GM19328 (cell line): ENCODE results near the gene OR2A7.
"Not testable (repeated sequence)": the region's sequence is repeated elsewhere in the genome, so short reads cannot be mapped to it uniquely, and the experiment has no call there.

Experiments
- ATAC-seq: cut with Tn5 transposase; IDR thresholded peaks from one replicate; pipeline ENCODE4 v1.9.1; 2021; ENCODE audit warnings: mild to moderate bottlenecking, moderate library complexity; ENCODE audit not compliant: unreplicated experiment

Gene OR2A7

DNA sequence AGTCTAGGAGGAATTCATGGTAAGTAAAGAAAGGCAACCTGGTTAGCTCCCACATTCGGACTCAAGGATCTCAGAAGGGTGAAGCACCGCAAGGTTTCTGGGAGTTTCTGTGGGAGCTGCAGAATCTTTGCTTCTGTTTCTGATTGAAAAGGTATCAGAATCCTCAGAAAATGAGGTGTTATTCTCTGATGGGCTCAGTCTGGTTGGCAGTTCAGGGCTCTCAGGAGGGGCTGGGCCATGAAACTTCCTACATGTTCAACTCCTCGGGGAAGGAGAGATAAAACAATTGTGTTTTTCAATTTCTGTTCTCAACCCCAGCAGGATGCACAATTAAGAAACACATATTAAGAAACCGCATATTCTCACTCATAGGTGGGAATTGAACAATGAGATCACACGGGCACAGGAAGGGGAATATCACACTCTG is 9.1 kb downstream of the OR2A7 start:
- ATAC-seq = no peak

DNA sequence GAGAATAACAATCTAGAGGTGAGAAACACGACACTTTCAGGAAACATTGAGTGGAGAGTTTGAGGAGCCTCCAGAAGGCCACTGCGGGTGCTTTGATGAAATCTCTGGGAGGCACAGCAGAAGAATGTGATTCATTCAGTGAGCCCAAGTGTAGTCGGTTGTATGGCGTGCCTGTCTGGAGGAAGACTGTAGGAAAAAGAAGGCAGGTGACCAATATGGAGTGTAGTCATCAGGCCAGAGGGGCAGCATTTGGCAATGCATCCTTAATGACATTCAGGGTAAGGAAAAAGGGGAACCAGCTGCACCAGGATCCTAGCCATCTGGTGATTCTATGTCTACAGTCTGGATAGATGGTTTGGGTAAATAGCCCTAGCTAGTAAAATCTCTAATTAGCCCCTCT is 12.3 kb downstream of the OR2A7 start:
- not testable (repeated sequence) for ATAC-seq

DNA sequence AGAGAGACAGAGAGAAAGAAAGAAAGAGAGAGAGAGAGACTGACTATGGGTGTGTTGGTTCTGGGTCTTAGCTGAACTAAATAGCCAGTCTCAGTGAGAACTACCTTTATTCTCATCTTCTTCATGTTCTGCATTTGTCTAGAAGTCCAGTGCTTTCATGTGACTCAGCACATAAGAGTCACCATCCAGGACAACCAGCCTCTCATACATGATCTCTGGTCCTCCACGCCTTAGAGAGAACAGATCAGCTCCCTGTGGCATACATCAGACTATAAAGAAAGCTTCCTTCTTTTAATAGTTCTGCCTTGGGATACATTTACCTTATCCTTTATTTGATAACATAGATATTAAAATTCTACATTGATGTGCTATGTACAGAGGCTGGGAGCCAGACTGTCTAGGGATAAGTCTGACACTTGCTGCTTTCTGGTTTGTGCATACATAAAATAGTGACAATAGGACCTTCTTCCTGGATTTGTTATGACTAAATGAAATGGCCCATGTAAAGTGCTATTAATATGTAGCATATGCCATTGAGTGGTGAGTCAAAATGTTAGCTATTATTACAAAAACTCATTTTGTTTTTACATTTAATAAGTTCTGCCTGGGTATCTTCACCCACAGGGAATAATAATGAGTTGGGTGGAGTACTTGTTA is 16.8 kb downstream of the OR2A7 start:
- ATAC-seq = not testable (repeated sequence)

DNA sequence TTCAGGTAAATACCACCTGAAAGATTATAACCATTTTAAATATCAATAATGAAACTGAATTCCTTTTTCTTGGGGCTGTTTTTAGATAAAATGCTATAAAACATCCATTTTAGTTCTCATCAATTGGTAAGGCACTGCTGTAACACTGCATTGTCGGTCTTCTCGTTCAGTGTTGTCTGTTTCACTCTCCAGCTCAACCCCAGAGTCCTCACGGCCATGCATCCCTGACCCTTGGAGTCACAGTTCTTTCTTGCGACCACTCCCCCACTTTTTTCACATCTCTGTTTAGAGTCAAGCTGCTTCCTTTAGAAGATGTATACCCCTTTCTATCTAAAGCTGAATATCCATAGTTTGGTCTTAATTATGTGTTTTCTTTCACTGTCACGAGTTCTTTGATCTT is 17.6 kb downstream of the OR2A7 start:
- ATAC-seq = not testable (repeated sequence)

DNA sequence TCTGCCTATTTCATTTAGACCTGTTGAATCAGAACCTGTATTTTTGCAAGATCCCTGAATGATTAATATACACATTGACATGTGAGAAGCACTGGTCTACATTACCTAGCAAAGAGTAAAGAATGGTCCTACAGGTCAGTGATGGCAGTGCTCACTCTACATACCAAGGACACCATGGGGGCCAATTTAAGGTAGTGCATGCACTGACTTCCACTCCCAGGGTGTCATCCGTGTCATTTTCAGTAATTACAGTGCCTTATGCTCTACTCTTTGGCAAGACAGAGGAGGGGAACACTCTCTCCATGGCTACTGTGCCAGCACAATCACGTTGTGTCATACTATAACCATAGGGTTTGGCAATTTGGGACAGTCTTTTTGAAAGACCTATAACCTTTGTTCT is 19.2 kb downstream of the OR2A7 start:
- ATAC-seq = not testable (repeated sequence)

DNA sequence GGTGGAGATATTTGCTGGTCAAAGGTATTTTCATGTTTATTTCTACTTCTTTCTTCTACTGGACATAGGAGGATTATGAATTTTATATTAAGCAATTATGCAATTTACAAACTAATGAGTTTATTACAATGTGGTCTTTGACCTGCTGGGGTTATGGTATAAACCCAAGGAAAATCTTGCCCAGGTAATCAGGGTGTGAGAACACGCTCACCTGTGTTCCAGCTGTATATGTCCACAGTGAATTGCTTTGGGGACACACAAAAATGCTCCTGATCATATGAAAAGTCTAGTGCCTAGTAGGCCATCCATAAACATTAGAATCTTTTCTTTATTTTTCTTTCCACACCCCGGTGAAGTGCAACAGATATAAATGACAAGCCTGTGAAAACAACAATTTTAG is 25.2 kb downstream of the OR2A7 start, which contains the start of gene OR2A42:
OR2A42 (minus strand) TSS at position 241 of the 400 bp plus-strand sequence. CDS start 6,762 bp downstream, outside the sequence.
- not testable (repeated sequence) for ATAC-seq

DNA sequence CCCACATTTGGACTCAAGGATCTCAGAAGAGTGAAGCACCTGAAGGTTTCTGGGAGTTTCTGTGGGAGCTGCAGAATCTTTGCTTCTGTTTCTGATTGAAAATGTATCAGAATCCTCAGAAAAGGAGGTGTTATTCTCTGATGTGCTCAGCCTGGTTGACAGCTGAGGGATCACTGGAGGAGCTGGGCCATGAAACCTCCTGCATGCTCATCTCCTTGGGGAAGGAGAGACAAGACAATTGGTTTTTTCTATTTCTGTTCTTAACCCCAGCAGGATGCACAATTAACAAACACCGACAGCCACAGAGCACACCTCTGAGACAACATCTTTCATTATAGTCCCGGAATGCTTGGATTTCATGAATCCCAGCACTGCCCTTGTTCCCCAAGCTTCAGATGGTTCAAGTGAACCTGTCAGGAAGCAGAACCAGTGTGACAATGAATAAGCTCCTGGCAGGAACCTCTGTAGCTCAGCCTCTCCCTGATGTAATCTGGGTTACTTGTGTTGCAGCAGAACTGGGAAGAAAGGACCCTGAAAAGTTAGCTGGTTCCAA is 26.0 kb downstream of the OR2A7 start:
- ATAC-seq = not testable (repeated sequence)

DNA sequence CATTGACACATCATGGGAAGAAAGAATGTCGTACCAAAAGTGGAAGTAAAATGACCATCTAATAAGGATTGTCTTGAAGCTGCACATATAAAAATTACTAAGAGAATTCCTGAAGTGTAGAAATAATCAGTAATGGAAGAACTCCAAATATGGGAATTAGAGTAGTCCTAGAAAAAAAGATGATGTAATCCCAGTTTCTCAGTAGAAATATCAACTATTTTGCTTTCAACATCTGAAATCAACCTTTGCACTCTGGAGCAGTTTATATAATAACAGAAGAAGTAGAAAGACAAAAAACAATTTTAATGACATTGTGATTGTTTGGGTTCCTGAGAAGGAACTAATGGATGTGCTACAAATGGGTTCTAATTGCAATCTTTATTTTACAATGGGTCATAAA is 31.6 kb downstream of the OR2A7 start:
- not testable (repeated sequence) for ATAC-seq

DNA sequence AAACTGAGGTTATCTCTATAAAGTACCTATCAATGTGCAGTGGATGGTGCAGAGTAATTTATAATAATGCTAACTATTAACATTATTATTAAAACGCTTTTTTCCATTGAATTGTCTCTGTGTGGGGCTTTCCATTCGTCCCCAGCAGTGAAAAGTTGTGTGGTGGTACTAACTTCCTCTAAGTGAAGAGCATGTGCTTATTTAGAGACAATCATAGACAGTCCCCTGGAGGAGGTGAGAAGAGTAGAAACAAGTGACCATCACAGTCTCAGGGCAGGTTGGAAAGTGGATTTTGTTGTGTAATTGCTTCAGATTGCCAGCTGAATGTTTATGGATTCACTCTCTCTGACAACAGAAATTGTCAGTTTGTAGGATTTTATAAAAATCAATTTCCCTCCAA is 33.6 kb downstream of the OR2A7 start:
- ATAC-seq = not testable (repeated sequence)

DNA sequence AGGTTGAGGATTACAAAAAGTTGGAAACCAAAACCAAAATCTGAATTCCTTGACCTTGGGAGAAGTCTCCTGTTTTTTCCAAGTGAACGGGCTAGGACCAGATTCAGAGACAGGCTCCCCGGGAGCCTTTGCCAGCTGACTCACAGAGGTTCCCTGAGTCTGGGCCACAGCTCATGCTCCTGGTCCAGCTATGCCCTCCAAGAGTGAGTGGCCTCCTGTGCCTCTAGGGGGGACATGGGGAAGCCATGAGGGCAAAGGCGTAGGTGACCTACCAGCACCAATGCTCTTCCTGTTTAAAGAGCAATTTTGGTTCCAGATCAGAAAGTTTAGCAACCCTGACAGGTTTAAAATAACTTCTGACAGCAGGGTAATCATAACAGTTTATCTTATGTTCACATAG is 35.8 kb downstream of the OR2A7 start:
- ATAC-seq = not testable (repeated sequence)

DNA sequence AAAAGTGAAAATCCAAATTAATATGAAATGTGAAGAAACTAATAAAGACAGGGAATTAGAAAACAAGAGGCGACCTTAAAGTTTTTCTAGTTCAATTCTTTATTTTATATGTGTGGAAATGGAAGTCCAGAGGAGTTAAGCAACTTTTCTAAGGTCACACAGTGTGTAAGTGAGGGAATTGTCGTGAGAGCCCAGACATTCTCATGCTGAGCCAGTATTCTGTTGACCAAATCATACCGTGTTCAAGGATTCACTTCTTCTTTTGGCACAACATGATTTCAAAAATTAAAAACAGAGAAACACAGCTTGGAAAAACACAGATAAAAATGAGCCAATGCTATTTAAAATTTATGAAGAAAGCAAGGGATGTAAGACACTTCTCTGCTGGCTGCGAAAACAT is 37.7 kb downstream of the OR2A7 start:
- not testable (repeated sequence) for ATAC-seq

DNA sequence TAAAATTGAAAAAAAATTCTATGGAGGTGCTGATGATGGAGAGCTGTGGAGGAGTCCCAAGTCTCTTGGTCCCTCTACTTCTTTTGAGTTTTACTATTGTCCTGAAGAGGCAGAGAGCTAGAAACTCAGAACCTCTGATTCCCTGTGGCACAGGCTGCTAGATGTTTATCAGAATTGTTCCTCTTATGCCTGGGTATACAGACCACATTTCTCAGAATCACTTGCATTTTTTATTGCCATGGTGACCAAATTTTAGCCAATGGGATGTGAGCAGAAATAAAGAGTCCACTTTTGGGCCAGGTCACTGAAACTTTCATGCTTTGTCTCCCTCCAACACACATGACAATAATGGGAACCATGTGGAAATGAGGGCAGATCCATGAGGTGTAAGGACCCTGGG is 40.9 kb downstream of the OR2A7 start:
- ATAC-seq = not testable (repeated sequence)

DNA sequence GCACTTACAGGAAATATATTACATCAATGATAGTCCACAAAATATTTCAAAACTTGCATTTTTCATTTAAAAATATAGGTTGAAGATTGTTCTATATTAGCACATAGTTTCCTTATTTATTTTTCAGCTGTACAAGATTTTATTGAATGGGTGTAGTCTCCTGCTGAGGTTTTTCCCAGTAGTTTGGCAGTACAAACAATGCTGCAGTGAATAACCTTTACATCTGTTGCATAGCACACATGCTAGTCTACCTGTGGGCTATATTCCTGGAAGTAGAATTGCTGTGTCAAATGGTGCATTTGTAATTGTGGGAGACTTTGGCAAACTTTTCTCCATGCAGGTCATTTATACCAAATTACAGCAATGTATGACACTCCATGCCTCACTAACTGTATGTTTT is 44.1 kb downstream of the OR2A7 start:
- ATAC-seq = not testable (repeated sequence)

DNA sequence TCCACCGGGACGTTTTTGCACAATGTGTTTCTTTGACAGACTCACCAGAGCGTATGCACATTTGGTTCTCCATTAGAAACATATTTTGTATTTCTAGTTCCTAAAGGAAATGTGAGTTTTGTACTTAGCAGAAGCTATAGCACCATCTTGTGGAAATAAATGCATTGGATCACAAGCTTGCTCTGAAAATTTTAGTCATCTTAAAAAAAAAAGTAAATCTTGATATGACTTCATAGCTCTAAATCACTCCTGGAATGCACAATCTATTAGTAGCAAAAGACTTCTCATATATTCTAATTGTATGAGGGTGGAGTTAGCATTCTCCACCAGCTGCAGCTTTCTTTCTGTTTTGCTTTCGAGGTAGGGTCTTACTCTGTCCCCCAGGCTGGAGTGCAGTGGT is 45.4 kb downstream of the OR2A7 start:
- ATAC-seq = not testable (repeated sequence)

DNA sequence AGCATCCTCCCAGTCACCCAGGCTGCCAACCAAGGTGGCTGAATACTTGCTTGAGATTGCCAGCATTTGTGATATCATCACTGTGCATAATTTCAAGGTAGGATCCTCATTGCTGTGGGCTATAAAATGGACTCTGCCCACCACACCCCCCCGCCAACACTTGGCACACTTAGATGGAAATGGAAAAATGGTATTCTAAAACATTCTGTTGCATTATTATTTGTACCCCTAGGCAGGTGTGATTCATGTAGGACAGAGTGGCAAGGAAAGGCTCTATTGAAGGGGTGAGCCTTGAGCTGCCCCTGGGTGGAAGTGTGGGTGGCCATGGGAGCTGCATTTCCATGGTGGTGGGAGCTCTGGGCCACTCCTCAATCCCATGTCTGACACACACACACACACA is 46.0 kb downstream of the OR2A7 start:
- ATAC-seq = not testable (repeated sequence)

DNA sequence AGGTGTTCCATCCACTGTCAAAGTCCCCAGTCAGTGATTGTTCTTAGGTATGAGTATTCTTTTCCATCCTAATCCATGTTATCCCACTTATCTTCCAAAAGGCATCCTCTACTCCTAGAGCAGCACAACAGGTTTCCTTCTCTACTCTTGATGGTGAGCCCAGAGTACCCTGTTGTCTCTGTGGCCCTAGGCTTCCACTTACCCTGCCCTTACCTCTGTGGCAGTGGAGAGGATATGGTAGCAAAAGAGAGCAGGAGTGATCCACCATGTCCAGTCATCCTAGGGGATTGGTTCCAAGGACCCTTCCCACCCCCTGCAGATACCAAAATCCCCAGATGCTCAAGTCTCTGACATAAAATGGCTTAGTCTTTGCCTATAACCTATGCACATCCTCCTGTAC is 47.4 kb downstream of the OR2A7 start:
- ATAC-seq = not testable (repeated sequence)
